Measurements from ENCODE around the gene DHFR2.

GRCh38 chr3:94069194-94069813 is 6.6 kb upstream of the DHFR2 start:
- peak; percentile 67 for TF ChIP-seq CTCF (conservative IDR thresholded peaks at IDR 0.05; ENCODE audit: low read depth, low read length)
- no peak for TF ChIP-seq EZH2 (IDR thresholded peaks at IDR 0.05; ENCODE audit: borderline replicate concordance, low read depth, low read length, poor library complexity, severe bottlenecking)
